ENCODE data around the gene PLOD3.

The PLOD3 gene

DNA sequence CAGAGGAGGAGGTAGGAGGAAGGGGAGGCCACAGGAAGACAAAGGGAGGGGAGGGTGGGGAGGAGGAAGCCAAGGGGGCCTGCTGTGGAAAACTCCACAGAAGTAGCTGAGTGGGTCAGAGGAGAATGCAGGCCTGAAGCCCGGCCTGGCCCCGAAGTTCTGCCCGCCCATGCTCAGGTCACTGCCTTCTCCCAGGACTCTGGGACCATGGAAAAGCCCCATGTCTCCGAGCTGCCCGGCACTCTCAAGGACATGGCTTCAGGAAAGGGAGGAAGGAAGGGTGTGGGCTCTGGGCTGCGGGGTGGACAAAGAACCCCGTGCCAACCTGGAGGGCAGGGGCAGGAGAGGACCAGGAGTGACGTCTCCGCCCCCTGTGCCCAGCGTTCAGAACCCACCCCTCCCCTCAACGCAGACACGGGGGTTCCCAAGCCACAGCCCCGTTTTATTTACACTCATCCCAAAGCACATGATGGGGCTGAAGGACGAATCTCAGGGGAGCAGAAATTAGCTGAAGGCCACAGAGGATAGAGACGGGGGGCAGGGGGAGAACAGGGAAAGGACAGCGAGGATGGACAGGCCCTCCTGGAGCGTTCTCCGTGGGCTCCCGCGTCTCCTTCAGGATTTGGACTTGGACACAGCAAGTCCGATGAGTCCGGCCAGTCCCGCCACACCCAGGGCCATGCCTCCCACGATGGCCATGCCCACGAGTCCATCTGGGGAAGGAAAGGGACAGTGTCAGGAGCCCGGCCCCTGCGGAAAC lies 22.0 kb upstream of the PLOD3 start:
- DNase-seq (ENCODE audit: low read depth in 2 of 2) = no peak

DNA sequence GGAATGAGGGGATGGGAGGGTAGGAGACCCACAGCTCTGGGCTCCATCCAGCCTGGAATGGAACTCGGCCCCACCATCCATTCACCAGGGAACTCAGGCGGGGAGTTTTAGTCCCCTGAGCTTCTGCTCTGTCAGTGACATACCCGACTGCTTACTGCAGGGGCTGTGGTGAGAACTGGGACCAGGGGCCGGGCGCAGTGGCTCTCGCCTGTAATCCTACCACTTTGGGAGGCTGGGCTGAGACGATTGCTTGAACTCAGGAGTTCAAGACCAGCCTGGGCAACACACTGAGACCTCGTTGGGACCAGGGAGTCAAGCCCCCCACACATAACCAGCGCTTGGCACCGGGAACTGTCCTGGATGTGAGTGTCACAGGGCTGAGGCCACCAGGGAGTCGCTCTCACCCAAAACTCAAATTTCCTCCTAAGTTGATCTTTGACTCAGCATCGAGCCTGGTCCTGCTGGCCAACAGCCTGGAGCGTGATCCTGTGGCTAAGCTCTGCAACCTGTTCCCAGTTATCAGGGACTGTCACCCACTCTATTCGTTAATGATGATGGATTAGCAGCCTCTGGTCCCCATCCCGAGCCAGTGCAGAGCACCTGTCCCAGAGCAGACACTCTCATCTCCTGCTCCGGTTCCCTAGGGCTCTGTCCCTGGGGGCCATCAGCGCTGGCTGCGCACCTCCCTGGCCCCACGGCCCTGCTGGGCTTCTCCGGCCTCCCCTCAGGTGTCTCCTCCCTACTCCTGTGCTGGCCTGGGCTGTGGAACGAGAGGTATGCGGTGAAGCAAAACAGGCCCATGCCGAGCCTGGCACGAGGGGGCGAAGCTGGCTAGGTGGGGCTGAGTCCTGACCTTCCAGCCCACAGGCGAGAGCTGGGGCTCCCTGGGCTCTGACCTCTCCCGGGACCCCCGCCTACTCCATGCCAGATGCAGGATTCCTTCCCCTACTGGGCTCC lies 21.1 kb upstream of the PLOD3 start:
- no peak for DNase-seq (ENCODE audit: low read depth in 2 of 2)

DNA sequence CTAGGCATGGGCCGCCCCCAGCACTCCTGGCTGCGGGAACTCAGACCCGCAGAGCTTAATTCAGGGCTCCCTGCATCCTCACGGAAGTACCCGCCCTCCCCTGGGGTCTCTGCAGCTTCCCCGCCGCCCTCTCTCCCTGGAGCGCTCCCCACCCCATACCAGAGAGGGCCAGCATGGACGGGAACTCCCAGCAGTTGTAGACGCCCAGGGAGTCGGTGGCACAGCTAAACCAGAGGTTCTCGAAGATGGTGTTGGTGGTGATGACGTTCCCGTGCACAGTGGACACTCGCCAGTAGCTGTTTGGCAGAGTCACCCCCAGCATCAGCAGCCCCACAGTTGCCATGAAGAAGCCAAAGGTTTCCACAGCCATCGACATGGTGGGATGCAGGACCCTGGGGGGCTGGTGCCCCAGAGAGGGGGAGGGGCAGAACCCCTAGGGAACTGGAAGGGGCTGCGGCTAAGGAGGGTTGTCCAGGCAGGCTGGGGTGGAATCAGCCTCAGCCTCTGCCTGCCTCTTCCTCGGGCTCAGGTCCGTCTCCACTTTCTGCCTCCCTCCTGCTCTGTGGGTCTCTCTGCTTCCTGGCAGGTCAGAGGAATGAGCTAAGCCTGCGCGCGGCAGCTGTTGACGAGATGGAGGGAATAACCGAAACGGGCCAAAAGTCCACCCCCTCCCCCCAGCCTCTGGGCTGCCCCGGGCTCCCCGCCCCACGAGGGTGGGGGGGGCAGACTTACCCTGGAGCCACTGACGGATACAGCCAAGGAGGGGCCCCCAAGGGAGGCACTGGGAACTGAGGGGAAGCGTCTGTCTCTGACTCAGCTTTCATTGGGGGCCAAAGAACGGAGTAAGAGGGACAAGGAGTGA lies 20.1 kb upstream of the PLOD3 start, which contains the start of gene CLDN15:
TSS of gene CLDN15 (minus strand) at position 597 of the 862 bp plus-strand sequence. CDS start at position 376, 221 bp downstream.
- no peak for DNase-seq (ENCODE audit: low read depth in 2 of 2)

DNA sequence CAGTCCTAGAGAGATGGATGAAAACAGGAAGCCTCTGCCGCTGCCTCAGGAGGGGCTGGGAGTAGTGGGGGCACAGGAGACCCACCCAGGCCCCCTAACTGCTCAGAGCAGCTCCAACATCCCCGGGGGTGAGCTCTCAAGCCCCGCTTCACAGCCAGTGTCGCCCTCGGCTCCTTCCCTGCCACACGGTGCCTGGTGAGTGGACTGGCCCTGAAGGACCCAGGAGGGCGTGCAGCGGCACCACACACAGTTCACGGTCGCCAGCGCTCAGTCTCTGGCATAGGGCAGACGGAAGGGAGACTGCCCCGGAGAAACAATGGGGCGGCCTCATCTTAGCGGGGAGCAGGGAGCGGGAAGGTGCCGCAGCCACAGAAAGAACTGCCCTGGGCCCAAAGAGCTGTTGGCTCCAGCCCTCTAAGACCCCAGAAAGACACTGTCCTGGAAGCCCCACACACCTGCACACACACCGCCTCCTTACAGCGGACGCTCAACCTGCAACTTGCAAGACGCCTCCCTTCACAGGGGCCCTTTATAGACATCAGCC lies 19.0 kb upstream of the PLOD3 start:
- DNase-seq (ENCODE audit: low read depth in 2 of 2) = no peak

DNA sequence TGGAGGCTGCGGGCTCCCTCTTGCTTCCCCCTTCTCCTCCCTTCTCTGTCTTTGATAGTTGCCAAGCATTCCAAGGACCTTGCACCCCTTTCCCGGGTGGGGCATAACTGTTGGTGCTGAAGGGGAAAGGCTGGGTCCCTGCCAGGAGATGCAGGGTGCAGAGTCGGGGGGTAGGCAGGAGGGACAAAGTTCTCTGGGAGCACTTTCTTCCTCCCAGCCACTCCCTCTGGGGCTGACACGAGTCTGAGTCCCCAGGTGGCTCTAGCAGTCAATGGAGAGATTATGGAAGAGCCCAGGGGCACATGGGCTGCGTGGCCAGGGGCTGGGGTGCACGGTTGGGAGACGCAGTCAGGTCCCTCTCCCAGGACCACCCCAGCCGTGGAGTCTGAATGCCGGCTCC lies 18.1 kb upstream of the PLOD3 start:
- no peak for DNase-seq (ENCODE audit: low read depth in 2 of 2)

DNA sequence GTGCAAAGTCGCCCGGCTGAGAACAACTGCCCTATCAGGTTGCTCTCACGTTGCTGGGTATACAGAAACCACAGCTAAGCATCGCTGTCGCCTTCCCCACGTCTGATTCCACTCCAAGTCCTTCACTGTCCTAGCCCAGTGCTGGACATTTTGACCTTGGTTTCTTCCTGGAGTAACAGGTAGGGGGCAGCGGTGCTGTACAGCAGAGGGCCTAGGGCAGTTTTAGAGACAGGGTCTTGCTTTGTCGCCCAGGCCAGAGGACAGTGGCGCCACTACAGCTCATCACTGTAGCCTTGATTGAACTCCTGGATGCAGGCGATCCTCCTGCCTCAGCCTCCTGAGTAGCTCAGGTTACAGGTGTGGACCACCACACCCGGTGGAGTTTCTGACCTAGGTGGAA lies 17.7 kb upstream of the PLOD3 start:
- no peak for DNase-seq (ENCODE audit: low read depth in 2 of 2)

DNA sequence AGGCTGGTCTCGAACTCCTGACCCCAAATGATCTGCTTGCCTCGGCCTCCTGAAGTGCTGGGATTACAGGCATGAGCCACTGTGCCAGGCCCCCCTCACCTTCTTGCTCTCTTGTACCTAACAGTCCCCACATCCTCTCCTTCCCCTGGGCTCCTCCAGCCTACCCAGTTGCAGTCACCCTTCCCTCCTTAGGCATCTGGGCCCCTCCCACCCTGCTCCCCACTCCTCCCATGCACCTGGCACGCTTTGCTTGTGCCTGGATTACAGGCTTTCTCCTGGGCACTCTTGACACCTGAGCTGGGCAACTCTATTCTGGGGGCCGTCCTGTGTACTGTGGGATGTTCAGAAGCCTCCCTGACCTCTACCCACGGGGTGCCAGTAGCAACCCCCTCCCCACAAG lies 17.3 kb upstream of the PLOD3 start:
- DNase-seq (ENCODE audit: low read depth in 2 of 2) = no peak

DNA sequence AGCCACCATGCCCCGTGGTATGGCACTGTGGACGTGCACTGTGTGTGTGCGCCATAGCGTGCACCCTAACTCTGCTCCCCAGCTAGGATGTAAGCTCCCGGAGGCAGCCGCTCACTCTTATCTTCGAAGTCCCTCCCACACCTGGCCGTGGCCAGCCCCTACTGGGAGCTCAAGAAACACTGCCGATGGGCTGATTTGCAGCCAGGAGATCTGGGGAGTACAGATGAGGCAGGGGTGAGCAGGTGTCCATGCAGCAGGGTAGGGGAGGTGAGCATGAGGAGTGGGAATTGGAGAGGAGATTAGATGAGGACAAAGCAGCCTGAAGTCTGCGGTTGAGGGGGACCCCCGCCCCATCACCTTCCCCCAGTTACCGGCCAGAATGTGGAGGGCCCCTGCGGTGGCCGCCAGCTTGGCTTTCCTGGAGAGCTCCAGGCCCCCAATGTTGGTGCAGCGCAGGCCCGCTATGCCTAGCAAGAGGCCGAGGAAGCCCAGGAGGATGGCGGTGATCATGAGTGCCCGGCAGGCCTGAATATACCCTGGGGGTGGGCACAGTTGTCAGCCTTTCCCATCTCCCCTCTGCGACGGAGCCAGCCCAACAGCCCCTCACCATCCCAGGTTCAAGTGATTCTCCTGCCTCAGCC lies 16.6 kb upstream of the PLOD3 start:
- no peak for DNase-seq (ENCODE audit: low read depth in 2 of 2)

DNA sequence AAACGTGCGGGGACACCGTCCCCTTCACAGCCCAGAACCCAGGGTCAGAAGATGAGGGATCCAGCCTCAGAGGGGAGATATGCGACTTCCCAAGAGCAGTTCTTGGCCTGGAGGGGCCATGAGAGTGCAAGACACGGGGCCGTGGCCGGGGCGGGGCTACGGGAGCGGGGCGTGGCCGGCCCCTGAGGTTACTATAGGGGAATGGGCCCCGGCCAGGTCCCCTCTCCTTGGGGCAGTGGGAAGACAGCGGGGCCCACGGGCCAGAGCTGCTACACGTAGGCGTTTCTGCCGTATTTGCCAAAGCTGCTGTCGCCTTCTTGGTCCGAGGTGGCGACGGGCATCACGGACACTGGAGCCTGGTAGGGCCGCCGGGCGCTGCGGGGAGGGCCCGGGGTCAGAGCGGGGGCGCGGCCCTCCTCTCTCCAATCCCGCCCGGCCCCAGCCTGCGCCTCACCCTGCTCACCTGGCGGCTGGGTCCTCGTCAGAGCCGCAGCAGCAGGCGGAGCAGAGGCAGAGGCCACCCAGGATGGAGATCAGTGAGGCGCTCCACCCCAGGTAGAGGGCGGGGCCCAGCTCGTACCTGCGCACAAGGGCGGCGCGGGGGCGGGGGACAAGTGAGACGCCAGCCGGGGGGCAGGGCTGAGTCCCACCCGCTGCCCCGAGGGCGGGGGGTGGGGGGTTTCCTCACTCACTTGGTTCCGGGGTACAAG lies 14.9 kb upstream of the PLOD3 start:
- DNase-seq (ENCODE audit: low read depth in 2 of 2) = no peak

DNA sequence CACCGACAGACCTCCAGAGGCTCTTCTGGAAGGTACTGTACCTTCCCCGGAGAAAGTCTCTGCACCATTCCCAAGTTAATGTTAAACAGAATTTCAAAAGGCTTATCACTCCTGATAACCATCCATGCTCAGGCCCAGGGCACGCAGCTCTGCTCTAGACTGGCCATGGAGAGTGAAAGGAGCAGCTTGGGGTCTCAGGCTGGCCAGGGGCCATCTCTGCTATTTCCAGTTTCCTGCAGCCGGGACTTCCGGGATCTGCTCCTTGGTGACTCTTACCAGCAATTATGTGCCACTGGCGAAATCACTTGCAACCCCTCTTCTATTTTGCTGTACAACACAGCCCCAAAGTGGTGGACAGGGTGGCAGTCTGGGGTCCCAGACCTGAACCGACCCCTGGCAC lies 14.3 kb upstream of the PLOD3 start:
- no peak for DNase-seq (ENCODE audit: low read depth in 2 of 2)

DNA sequence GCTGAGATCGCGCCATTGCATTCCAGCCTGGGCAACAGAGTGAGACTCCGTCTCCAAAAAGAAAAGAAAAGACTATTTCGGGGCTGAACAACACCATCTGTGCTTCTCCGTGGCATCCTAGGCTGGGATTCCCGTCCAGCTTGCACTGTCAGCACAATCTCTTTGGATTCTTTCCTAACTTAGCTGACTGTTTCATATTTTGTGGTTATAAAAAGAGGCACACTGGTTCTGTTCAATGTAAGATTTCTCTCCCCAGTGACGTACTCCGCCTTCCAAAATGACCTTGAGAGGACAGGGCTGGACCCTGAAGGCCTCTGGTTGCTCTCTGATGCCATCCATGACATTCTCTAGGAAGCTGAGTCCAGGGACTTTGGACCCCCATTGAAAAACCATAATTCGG lies 9.3 kb upstream of the PLOD3 start:
- DNase-seq (ENCODE audit: low read depth in 2 of 2) = no peak

DNA sequence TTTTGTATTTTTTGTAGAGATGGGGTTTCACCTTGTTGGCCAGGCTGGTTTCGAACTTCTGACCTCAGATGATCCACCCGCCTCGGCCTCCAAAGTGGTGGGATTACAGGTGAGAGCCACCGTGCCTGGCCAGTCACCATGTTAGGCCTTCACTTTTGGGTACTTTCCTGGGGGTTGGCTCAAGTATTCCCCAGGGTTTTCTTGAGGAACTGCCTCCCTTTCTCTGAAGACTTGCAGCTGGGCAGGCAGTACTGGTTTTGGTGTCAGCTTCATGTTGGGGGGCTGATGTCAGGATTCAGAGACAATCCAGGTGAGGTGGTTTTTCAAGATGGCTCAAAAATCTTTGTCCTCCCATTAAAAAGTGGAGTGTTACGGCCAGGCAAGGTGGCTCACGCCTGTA lies 8.3 kb upstream of the PLOD3 start:
- DNase-seq (ENCODE audit: low read depth in 2 of 2) = no peak

DNA sequence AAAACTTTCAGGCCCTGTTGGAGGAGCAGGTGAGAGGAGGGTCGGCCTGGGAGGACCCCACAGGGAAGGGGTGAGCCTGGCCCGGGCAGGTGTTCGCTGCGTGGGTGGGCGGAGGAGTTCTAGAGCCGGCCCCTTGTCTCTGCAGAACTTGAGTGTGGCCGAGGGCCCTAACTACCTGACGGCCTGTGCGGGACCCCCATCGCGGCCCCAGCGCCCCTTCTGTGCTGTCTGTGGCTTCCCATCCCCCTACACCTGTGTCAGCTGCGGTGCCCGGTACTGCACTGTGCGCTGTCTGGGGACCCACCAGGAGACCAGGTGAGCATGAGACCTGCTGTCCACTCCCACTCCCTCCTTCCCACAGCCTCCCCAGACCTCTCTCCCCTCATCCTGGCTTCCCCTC lies 6.1 kb upstream of the PLOD3 start:
- no peak for DNase-seq (ENCODE audit: low read depth in 2 of 2)

DNA sequence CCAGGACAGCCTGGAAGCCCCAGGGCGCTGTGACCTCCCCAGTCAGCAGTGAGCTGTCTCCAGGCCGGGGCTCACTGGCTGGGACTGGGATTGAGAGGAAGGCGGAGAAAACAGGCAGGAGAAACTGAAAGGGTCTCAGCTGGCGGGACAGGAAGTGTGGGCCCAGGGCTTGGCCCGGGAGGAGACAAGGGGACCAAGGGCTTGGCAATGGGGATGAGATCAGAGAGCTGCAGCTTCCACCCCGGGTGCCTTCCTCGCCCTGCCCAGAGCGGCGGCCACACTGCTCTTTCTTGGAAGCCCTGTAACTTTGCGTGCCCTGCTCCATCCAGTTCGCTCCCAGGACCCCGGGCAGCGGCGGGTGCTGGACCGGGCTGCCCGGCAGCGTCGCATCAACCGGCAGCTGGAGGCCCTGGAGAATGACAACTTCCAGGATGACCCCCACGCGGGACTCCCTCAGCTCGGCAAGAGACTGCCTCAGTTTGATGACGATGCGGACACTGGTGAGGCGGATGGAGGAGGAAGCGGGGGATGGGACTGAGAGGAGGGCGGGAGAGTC lies 5.0 kb upstream of the PLOD3 start:
- DNase-seq (ENCODE audit: low read depth in 2 of 2) = no peak

DNA sequence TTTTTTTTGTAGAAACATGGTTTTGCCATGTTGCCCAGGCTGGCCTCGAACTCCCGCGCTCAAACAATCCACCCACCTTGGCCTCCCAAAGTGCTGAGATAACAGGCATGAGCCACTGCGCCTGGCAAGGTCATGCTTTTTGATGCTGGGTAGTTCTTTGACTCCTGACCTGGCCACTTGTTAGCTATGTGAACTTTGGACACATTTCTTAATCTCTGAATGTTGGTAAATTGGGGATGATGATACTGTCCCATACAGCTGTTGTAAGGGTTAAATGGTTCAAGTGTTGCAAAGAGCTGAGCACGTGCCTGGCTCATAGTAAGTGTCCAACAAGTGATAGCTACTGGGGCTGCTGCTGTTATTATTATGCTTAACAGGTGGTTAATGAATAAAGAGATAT lies 2.9 kb upstream of the PLOD3 start:
- DNase-seq (ENCODE audit: low read depth in 2 of 2) = no peak

DNA sequence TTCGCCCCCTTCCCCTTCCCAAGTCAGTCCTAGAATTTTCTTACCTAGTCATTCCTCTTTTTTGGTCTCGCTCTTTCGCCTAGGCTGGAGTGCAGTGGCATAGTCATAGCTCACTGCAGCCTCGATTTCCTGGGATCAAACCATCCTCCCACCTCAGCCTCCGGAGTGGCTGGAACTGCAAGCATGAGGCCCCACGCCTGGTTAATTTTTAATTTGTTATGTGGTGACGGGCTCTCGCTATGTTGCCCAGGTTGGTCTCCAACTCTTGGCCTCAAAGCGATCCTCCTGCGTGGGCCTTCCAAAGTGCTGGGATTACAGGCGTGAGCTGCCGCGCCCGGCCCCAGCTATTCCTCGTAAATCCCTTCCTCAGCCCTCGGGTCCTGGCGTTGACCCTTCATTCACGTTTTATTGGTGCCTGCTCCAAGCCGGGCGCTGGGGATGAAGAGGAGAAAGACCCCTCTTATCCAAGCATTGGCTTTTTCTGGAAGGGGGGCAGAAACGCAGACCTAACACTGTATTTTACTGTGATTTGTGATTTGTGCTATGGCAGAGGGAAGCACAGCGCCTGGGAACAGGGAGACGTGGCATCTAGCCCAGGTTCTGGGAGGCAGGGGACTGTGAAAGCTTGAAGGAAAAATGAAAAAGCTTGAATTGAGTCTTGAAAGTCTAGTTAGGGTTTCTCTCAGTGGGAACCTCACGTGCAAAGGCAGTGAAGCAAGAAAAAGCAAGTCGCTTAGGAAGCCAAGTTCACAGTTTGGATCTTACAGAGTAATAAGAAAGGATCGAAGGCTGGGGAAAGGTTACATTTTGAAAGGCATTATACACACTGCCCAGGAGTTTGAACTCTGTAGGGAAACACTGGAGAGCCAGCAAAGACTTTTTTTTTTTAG lies 1.1 kb upstream of the PLOD3 start:
- no peak for DNase-seq (ENCODE audit: low read depth in 2 of 2)

DNA sequence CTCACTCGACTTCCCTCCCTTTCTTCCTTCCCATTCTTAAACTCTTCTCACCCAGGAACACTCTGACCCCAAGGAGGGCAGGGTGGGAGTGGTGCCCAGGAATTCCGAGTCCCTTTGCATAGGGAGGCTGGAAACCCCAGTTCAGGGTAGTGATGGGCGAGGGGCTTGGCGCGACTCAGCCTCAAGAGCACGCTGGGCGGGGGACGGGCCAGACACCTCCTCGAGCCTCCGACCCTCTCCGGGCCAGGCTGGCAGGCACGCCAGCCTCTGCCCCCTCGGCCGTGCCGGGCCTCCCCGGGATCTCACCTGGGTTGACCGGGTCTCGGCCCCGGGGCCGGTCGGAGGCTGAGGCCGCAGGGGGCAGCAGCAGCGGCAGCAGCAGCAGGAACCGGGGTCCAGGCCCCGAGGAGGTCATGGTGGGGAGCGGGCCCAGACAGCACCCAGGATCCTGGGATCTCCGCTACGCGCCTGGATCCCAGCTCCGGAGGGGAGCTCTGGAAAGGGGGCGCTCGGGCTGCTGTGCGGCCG lies 457 bp downstream of the PLOD3 start:
- no peak for DNase-seq (ENCODE audit: low read depth in 2 of 2)

DNA sequence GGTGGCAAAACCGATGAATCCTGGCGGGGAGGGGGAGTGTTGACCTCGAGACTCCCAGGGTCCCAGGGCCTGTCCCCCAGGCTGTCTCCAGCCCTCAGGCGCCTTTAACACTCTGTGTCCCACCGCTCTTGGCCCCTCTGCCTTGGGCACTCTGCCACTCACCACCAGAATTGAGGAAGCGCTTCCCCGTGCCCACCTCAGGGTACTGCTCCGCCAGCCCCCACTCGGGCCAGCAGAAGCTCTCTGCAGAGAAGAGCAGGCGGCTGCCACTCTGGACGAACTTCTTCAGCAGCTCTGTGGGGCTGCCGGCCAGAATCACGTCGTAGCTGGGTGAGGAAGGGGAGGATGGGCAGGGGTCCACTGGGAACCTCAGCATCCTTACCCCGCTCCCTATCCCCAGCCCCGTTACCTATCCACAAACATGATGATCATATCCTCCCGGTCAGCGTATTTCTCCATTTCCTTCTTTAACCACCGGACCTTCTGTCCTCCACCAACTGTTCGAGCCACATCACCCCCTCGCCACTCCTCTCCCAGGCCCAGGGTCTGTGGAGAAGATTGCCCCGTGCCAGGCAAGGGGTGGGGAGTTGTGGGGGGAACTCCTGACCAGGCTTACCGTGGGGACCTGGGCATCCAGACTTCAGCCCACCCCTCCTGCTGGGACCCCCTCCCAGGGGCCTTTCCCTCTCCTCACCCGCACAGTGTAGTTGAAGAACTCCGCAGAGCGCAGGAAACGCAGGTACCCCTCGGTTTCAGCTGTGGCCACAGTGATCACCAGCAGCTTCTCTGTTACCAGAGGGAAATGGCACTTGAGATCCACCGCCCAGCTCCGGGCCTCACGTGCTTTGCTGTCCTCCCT lies 1.2 kb downstream of the PLOD3 start:
- DNase-seq (ENCODE audit: low read depth in 2 of 2) = no peak
